ENCODE data around the gene VAMP2.

GRCh38 chr17:8159459-8160223, 3.1 kb downstream of the VAMP2 start:
- TF ChIP-seq SIN3A (IDR thresholded peaks at IDR 0.05; ENCODE audit: borderline replicate concordance, insufficient read depth, low read length) (no peak), TAF1 (IDR thresholded peaks at IDR 0.05; ENCODE audit: borderline replicate concordance, insufficient read depth, low read length) (no peak), REST (IDR thresholded peaks at IDR 0.05; ENCODE audit: insufficient read depth in 1 of 2, low read depth in 2 of 2, low read length in 2 of 2) (no peak), POLR2AphosphoS5 (IDR thresholded peaks at IDR 0.05; ENCODE audit: low read depth, low read length) (no peak)
